Pancreas (tissue), 10 donors: ENCODE data around the gene NES. TPM values are rescaled to one million over a fixed set of nuclear protein-coding genes. Genes with fewer than 3 reads are reported as not detected.

Experiments
- ATAC-seq, 4 donors: fragments of 200-7000 bp; cut with Tn5 transposase; one replicate each; pipeline versions ENCODE4 v1.8.0 to v1.9.1; 2020; ENCODE audit warnings: mild to moderate bottlenecking in 4 of 4, moderate library complexity in 4 of 4
- DNase-seq, 6 donors: peaks; one replicate each; pipeline ENCODE4 v3.0.0-alpha.2; 2020
- FAIRE-seq: peaks from 2 replicates; lab custom pipeline; 2012; peaks lifted over from hg19 to GRCh38; lab: Jason Lieb, UNC
- H3K27ac ChIP-seq, 4 donors: fragments of 200-600 bp; sonication (generic); 1 replicate in 3 of 4; 2 replicates in 1 of 4; pipeline versions ENCODE4 v1.5.0 to v1.8.0; 2020
- H3K27me3 ChIP-seq, 4 donors: fragments of 200-600 bp; one replicate each; pipeline ENCODE4 v1.8.0; 2021
- H3K36me3 ChIP-seq, 3 donors: fragments of 200-600 bp; sonication (generic) in 1 of 3; one replicate each; pipeline versions ENCODE4 v1.5.0 to v1.8.0; 2020 to 2021
- H3K4me1 ChIP-seq, 3 donors: fragments of 200-600 bp; one replicate each; pipeline ENCODE4 v1.8.0; 2021
- H3K4me3 ChIP-seq, 4 donors: fragments of 200-600 bp; sonication (generic) in 2 of 4; one replicate each; pipeline versions ENCODE4 v1.5.0 to v1.8.0; 2020 to 2021
- H3K9me3 ChIP-seq, 4 donors: fragments of 200-600 bp; one replicate each; pipeline ENCODE4 v1.8.0; 2021
- WGBS, 2 donors: extraction: QIAGEN DNeasy Blood & Tissue Kit; methylation state at CpG; one replicate each; pipeline ENCODE4 v1.1.7; 2013; 5-methylcytosine and 5-hydroxymethylcytosine counted together
- intact Hi-C, 3 donors: fragments of 100-400 bp; cut with DNase I; formaldehyde crosslinking; loops; one replicate each; pipeline versions ENCODE4 v1.11.1 to v1.14.2; 2022
- polyA plus RNA-seq, 2 donors: library from polyadenylated mRNA; stranded (reverse); fragments of 200-250 nt; gene quantifications; one replicate each; pipeline ENCODE4 v1.2.3, GENCODE V29; 2013
- total RNA-seq, 6 donors: library from RNA; stranded (reverse); fragmentation: NEBNext Ultra II Directional in 4 of 6; extraction: Animal tissue kit (Norgen Biotek cat#: 25700) in 4 of 6; gene quantifications; one replicate each; pipeline versions ENCODE4 v1.2.1 to v1.2.4, GENCODE V29; 2021 to 2023
- TF ChIP-seq, protein P1 (sequence below), 4 donors: fragments of 200-600 bp; sonication (generic) in 3 of 4; IDR thresholded peaks; one replicate each; pipeline versions ENCODE4 v1.5.0 to v1.8.0; 2021; ENCODE audit warnings: antibody characterized with exemption in 4 of 4
- donor health status: healthy with polysubstance abuse.
- donor health status: DM: no; HTN: no; CAD: no; lungs with moderate emphysema.
- donor health status: DM: no; HTN: no; CAD: no.
- donor health status: control.
- donor health status: control.
- donor health status: Bipolar disorder and iron deficiency.
- donor health status: DM: yes; HTN: yes; CAD: no.
- donor health status: DM: no; HTN: no; CAD: no.
- donor health status: DM: no; HTN: no; CAD: no.
- donor health status: DM: yes; HTN: yes; CAD: no.

Gene NES
- total and polyA plus RNA-seq, 8 donors = 1.1 to 7.6 (median 3.7) TPM

DNA sequence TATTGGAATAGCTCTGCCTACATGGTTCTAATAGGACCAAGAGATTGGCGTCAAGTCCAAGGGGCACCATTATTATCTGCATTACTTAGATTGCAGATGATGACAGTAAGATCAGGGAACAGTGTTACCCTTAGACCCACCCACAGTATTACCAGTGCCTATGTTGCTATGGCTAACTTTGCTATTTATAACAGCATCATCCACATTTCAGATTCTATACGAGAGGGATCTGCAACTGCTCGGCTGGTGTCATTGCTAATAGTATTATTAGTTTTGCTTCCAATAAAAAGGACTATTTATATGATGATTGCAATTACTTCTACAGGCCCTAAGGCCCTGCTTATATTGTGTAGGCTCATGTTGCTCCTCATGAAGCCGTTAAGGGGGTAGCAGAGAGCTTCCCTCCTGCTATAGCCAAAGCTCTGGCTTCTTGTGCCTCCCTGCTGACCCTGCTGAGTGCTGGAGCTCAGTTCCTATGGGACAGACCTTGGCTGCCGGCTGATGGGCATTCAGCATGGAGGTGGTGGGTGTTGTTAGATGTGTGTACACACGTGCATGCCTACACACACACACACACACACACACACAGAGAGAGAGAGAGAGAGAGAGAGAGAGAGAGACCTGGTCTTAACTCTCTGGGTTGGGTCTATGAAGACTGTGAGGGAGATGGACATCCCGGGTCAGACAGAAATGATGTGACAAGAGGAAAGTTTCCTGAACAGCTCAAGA lies 34.0 kb downstream of the NES start:
- WGBS, 2 donors = 51 to 72% methylated on average over 7 of the region's 7 CpGs
- peaks cover 0 to 27% (median 3%) of the 10 kb centered on the region in 4 donors for H3K27me3 ChIP-seq

GRCh38 chr1:156642265-156643048 lies 34.8 kb downstream of the NES start:
- TF ChIP-seq, protein P1, sequence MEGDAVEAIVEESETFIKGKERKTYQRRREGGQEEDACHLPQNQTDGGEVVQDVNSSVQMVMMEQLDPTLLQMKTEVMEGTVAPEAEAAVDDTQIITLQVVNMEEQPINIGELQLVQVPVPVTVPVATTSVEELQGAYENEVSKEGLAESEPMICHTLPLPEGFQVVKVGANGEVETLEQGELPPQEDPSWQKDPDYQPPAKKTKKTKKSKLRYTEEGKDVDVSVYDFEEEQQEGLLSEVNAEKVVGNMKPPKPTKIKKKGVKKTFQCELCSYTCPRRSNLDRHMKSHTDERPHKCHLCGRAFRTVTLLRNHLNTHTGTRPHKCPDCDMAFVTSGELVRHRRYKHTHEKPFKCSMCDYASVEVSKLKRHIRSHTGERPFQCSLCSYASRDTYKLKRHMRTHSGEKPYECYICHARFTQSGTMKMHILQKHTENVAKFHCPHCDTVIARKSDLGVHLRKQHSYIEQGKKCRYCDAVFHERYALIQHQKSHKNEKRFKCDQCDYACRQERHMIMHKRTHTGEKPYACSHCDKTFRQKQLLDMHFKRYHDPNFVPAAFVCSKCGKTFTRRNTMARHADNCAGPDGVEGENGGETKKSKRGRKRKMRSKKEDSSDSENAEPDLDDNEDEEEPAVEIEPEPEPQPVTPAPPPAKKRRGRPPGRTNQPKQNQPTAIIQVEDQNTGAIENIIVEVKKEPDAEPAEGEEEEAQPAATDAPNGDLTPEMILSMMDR (IDR thresholded peaks at IDR 0.05) = no peak
- Histone ChIP-seq H3K36me3 (no peaks in the 10 kb centered on the region), H3K4me3 (peak overlapping the region in 2 of 4 donors; percentile 16 to 42), H3K9me3 (no peaks in the 10 kb centered on the region), H3K27ac (no peak overlapping the region), H3K4me1 (peaks cover 5 to 8% (median 5%) of the 10 kb centered on the region in 3 donors), H3K27me3 (peaks cover 0 to 27% (median 3%) of the 10 kb centered on the region in 4 donors)
- ATAC-seq (peak; percentile 19 to 49 (median 20)), FAIRE-seq (no peak), DNase-seq (peak in 1 of 6 donors; percentile 70)
- WGBS, 2 donors = 12 to 18% methylated on average over 32 to 40 of the region's 40 CpGs
- intact Hi-C loops = no loop called here

More for the DNA sequence above, 34.0 kb downstream of the NES start:
- intact Hi-C loops = no loop called here
- Histone ChIP-seq H3K4me1 (peaks cover 5 to 8% (median 5%) of the 10 kb centered on the region in 3 donors), H3K36me3 (no peaks in the 10 kb centered on the region), H3K4me3 (no peak overlapping the region), H3K9me3 (no peaks in the 10 kb centered on the region), H3K27ac (no peak overlapping the region)
- no peak for DNase-seq
- TF ChIP-seq, protein P1 (IDR thresholded peaks at IDR 0.05) = no peak
- ATAC-seq = no peak
- FAIRE-seq = no peak

DNA sequence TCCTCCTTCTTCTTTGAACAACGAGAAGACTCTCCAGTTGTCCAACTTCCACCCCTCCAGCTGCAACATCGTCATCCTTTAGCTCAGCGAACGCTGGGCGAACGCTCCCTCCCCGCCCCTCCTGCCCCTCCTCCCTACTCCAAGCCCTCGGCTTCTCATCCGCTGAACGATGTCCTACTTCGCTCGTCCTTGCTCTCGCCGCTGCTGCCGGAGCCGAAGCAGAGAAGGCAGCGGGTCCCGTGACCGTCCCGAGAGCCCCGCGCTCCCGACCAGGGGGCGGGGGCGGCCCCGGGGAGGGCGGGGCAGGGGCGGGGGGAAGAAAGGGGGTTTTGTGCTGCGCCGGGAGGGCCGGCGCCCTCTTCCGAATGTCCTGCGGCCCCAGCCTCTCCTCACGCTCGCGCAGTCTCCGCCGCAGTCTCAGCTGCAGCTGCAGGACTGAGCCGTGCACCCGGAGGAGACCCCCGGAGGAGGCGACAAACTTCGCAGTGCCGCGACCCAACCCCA lies 35.4 kb downstream of the NES start, which contains the start of gene BCAN:
Gene BCAN, plus strand, starts transcription at position 357 of the 504 bp plus-strand sequence. CDS start 3,938 bp downstream, outside the sequence.
- Histone ChIP-seq H3K27ac (no peak within 1 kb of the TSS), H3K27me3 (peaks cover 0 to 27% (median 3%) of the 10 kb centered on the region in 4 donors), H3K9me3 (no peaks in the 10 kb centered on the region), H3K4me1 (peaks cover 5 to 8% (median 5%) of the 10 kb centered on the region in 3 donors), H3K4me3 (peak within 1 kb of the TSS in 3 of 4 donors; percentile 7 to 42 (median 16)), H3K36me3 (no peaks in the 10 kb centered on the region)
- DNase-seq (no peak), ATAC-seq (peak; percentile 39 to 63 (median 52)), FAIRE-seq (no peak)
- intact Hi-C loops = no loop called here
- 1% methylated on average over 39 to 46 of the region's 46 CpGs for WGBS, 2 donors
- TF ChIP-seq, protein P1 (IDR thresholded peaks at IDR 0.05) = no peak

DNA sequence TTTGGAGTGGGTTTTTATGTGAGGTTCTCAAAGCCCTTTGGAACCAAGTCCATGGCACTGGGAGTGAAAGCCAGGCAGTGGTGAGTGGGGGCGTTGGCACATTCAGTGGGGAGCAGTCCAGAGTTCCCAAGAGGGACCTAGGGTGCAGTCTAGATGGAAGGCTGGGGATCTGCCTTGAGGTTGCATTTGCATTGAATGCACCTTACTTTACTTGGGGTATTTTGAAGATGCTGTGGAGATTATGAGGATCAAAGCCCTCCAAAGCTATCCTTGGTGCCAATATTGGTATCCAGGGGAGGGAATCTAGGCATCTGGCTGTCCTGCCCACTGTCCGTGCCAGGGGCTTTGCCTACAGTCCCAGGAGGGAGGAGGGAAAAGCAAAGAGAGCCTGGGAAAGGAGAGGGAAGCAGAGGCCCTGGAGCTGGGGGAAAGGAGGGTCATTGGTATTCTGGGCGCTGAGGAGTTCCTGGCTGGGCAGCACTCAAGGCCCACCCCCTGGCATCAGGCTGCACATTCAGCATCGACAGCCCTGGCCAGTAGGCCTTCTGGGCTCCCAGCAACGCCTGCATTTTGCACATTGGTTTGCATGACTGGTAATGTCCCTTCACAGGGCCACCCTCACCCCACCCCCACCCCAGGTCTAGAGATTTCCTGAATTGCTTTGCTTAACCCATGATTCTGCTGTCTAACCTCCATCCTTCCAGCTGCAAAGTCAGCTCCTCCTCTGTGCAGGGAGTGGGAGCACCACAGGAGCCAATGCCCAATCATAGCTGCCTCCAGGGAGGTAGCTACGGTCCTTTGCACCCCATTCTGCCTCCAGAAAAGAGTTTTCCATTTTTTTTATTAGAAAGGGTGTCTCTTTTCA lies 36.1 kb downstream of the NES start:
- Histone ChIP-seq H3K36me3 (no peaks in the 10 kb centered on the region), H3K4me1 (peaks cover 5 to 8% (median 5%) of the 10 kb centered on the region in 3 donors), H3K27me3 (peaks cover 0 to 22% (median 0%) of the 10 kb centered on the region in 4 donors), H3K9me3 (no peaks in the 10 kb centered on the region), H3K27ac (no peak overlapping the region), H3K4me3 (no peak overlapping the region)
- TF ChIP-seq, protein P1 (IDR thresholded peaks at IDR 0.05) = no peak
- intact Hi-C loops = no loop called here
- 53 to 57% methylated on average over 6 of the region's 6 CpGs for WGBS, 2 donors
- FAIRE-seq (no peak), ATAC-seq (no peak), DNase-seq (no peak)
